DND-41 (cell line): ENCODE results near the gene RCBTB2.

ENCODE experiments used
- ATAC-seq: fragments of 200-7000 bp; cut with Tn5 transposase; 3 replicates; pipeline ENCODE4 v1.9.1; 2021; ENCODE audit warnings: low read depth; ENCODE audit not compliant: insufficient read depth
- DNase-seq: peaks from one replicate; pipeline ENCODE4 v3.0.0-alpha.2; 2020
- H2AFZ ChIP-seq: 2 replicates; pipeline ENCODE4 v1.6.0; 2012; ENCODE audit warnings: low read depth, low read length
- H3K27ac ChIP-seq: 2 replicates; pipeline ENCODE4 v1.5.1; 2012; ENCODE audit warnings: low read length, inconsistent platforms
- H3K27me3 ChIP-seq: fragments of 200-600 bp; sonication (generic); 2 replicates; pipeline ENCODE4 v1.6.0; 2012; ENCODE audit warnings: low read length, mild to moderate bottlenecking, inconsistent platforms; ENCODE audit not compliant: insufficient read depth, poor library complexity
- H3K36me3 ChIP-seq: 2 replicates; pipeline ENCODE4 v1.5.1; 2012; ENCODE audit warnings: low read length, inconsistent platforms; ENCODE audit not compliant: insufficient read depth
- H3K4me1 ChIP-seq: 2 replicates; pipeline ENCODE4 v1.5.1; 2012; ENCODE audit warnings: mild to moderate bottlenecking, low read length; ENCODE audit not compliant: insufficient read depth
- H3K4me2 ChIP-seq: 2 replicates; pipeline ENCODE4 v1.6.0; 2012; ENCODE audit warnings: mild to moderate bottlenecking, moderate library complexity, low read length, inconsistent platforms; ENCODE audit not compliant: insufficient read depth
- H3K4me3 ChIP-seq, 2 experiments: fragments of 200-600 bp in 1 of 2; shearing (Covaris generic) in 1 of 2; 2 replicates each; pipeline ENCODE4 v1.5.1; 2012 to 2016; ENCODE audit warnings: inconsistent platforms in 2 of 2, low read length in 2 of 2, mild to moderate bottlenecking in 2 of 2, low read depth in 1 of 2, moderate library complexity in 1 of 2
- H3K79me2 ChIP-seq: 2 replicates; pipeline ENCODE4 v1.6.0; 2012; ENCODE audit warnings: low read length, inconsistent platforms; ENCODE audit not compliant: insufficient read depth
- H3K9ac ChIP-seq: 2 replicates; pipeline ENCODE4 v1.6.0; 2012; ENCODE audit warnings: low read depth, mild to moderate bottlenecking, inconsistent platforms, low read length, moderate library complexity
- H3K9me3 ChIP-seq: 2 replicates; pipeline ENCODE4 v1.5.1; 2012; ENCODE audit warnings: low read length, moderate library complexity, mild to moderate bottlenecking, inconsistent platforms; ENCODE audit not compliant: insufficient read depth, severe bottlenecking
- H4K20me1 ChIP-seq: 2 replicates; pipeline ENCODE4 v1.6.0; 2012; ENCODE audit warnings: low read length; ENCODE audit not compliant: insufficient read depth
- CTCF ChIP-seq: IDR thresholded peaks from 2 replicates; pipeline ENCODE4 v1.5.1; 2012; ENCODE audit warnings: borderline replicate concordance, low read length, moderate library complexity, mild to moderate bottlenecking; ENCODE audit not compliant: poor library complexity, severe bottlenecking; ENCODE audit errors: extremely low read depth
- EZH2 ChIP-seq: IDR thresholded peaks from 3 replicates; pipeline ENCODE4 v1.6.1; 2012; ENCODE audit warnings: borderline replicate concordance, low read depth, mild to moderate bottlenecking, moderate library complexity, low read length, inconsistent platforms; ENCODE audit not compliant: severe bottlenecking

The RCBTB2 gene

GRCh38 chr13:48547663-48548092 lies 14.8 kb upstream of the RCBTB2 start:
- no peak overlapping the region for H3K4me2 ChIP-seq
- H3K4me3 ChIP-seq, result no peak overlapping the region
- H3K4me1 ChIP-seq, result peaks cover 6% of the 10 kb centered on the region
- no peak overlapping the region for H3K27ac ChIP-seq
- H4K20me1 ChIP-seq, result no peaks in the 10 kb centered on the region
- peaks cover 25% of the 10 kb centered on the region for H3K9me3 ChIP-seq
- no peaks in the 10 kb centered on the region for H3K27me3 ChIP-seq
- no peak for TF ChIP-seq EZH2
- no peak for TF ChIP-seq CTCF
- no peak overlapping the region for H2AFZ ChIP-seq
- DNase-seq (no peak), ATAC-seq (no peak)
- H3K79me2 ChIP-seq, result no peaks in the 10 kb centered on the region
- no peak overlapping the region for H3K9ac ChIP-seq
- H3K36me3 ChIP-seq, result peaks cover 4% of the 10 kb centered on the region; the same call in 1 of the 2 replicates

- Histone ChIP-seq H4K20me1 (no peaks in the 10 kb centered on the region), H3K4me1 (peaks cover 15% of the 10 kb centered on the region), H3K4me3 (no peak overlapping the region), H2AFZ (no peak overlapping the region), H3K36me3 (no peaks in the 10 kb centered on the region), H3K79me2 (no peaks in the 10 kb centered on the region), H3K9me3 (peaks cover 6% of the 10 kb centered on the region), H3K9ac (no peak overlapping the region), H3K27me3 (no peaks in the 10 kb centered on the region), H3K27ac (no peak overlapping the region), H3K4me2 (no peak overlapping the region)
- ATAC-seq (no peak), DNase-seq (no peak)
- no peak for TF ChIP-seq CTCF
- TF ChIP-seq EZH2, result no peak
These were observed 12.7 kb upstream of the RCBTB2 start for GRCh38 chr13:48545608-48546007.

- ATAC-seq (peak; percentile 86), DNase-seq (peak; percentile 61)
- Histone ChIP-seq H3K9ac (peak overlapping the region; percentile 42), H3K36me3 (no peaks in the 10 kb centered on the region), H3K79me2 (no peaks in the 10 kb centered on the region), H4K20me1 (no peaks in the 10 kb centered on the region), H3K9me3 (no peaks in the 10 kb centered on the region), H3K4me3 (peak overlapping the region in 1 of 2 experiments; percentile 44; a peak in 2 of 4 replicates), H3K4me2 (peak overlapping the region; percentile 59), H3K27ac (peak overlapping the region; percentile 80), H3K4me1 (peaks cover 15% of the 10 kb centered on the region), H2AFZ (peak overlapping the region; percentile 85), H3K27me3 (no peaks in the 10 kb centered on the region)
- TF ChIP-seq CTCF (no peak), EZH2 (no peak)
These were observed 9.9 kb upstream of the RCBTB2 start for GRCh38 chr13:48542581-48543341.
